Heart right ventricle (tissue), 16 donors: Measurements from ENCODE around the gene DOCK10. TPM values are rescaled to one million over a fixed set of nuclear protein-coding genes. Genes with fewer than 3 reads are reported as not detected.

Experiments
- ATAC-seq, 8 donors: fragments of 200-7000 bp; cut with Tn5 transposase; one replicate each; pipeline ENCODE4 v1.9.1; 2020; ENCODE audit warnings: mild to moderate bottlenecking in 8 of 8, moderate library complexity in 8 of 8, moderate number of reproducible peaks in 1 of 8
- DNase-seq, 2 donors: peaks; one replicate each; pipeline ENCODE4 v3.0.0-alpha.2; 2020
- H3K27ac ChIP-seq, 10 donors: fragments of 200-600 bp; sonication (generic) in 2 of 10; one replicate each; pipeline versions ENCODE4 v1.5.0 to v1.8.0; 2020 to 2022; ENCODE audit warnings: mild to moderate bottlenecking in 3 of 10
- H3K27me3 ChIP-seq, 7 donors: fragments of 200-600 bp; one replicate each; pipeline ENCODE4 v1.8.0; 2021 to 2022; ENCODE audit warnings: mild to moderate bottlenecking in 2 of 7
- H3K36me3 ChIP-seq, 9 donors: fragments of 200-600 bp; sonication (generic) in 1 of 9; one replicate each; pipeline versions ENCODE4 v1.5.0 to v1.8.0; 2020 to 2022; ENCODE audit warnings: mild to moderate bottlenecking in 2 of 9
- H3K4me1 ChIP-seq, 9 donors: fragments of 200-600 bp; sonication (generic) in 1 of 9; one replicate each; pipeline versions ENCODE4 v1.5.0 to v1.8.0; 2020 to 2022; ENCODE audit warnings: mild to moderate bottlenecking in 4 of 9
- H3K4me3 ChIP-seq, 10 donors: fragments of 200-600 bp; sonication (generic) in 2 of 10; one replicate each; pipeline versions ENCODE4 v1.5.0 to v1.8.0; 2020 to 2022; ENCODE audit warnings: mild to moderate bottlenecking in 7 of 10, moderate library complexity in 2 of 10
- H3K9me3 ChIP-seq, 11 donors: fragments of 200-600 bp in 10 of 11; sonication (generic) in 2 of 11; one replicate each; pipeline versions ENCODE4 v1.5.0 to v1.8.0; 2013 to 2022; ENCODE audit warnings: mild to moderate bottlenecking in 2 of 11, control low read depth in 1 of 11, moderate library complexity in 1 of 11
- WGBS, 2 donors: extraction: QIAGEN DNeasy Blood & Tissue Kit; methylation state at CpG; one replicate each; pipeline ENCODE4 v1.1.7; 2013; ENCODE audit warnings: inconsistent platforms in 1 of 2; 5-methylcytosine and 5-hydroxymethylcytosine counted together
- intact Hi-C, 10 donors: fragments of 100-400 bp; cut with DNase I; formaldehyde crosslinking; loops; one replicate each; pipeline versions ENCODE4 v1.11.1 to v1.14.2; 2022
- polyA plus RNA-seq, 2 donors: library from polyadenylated mRNA; stranded (reverse); fragments of 200-250 nt; gene quantifications; one replicate each; pipeline ENCODE4 v1.2.3, GENCODE V29; 2013
- total RNA-seq, 10 donors: library from RNA; stranded (reverse); fragmentation: NEBNext Ultra II Directional in 3 of 10; extraction: Animal tissue kit (Norgen Biotek cat#: 25700) in 3 of 10; gene quantifications; one replicate each; pipeline versions ENCODE4 v1.2.1 to v1.2.4, GENCODE V29; 2021 to 2023
- TF ChIP-seq, protein P1 (sequence below), 9 donors: fragments of 200-600 bp; sonication (generic) in 2 of 9; IDR thresholded peaks; one replicate each; pipeline versions ENCODE4 v1.5.0 to v1.8.0; 2021 to 2022; ENCODE audit warnings: antibody characterized with exemption in 9 of 9, mild to moderate bottlenecking in 5 of 9, moderate library complexity in 1 of 9
- donor health status: Arrhythmogenic right ventricular cardiomyopathy.
- donor health status: ischemic (EF 13 %, LVEDD 7.1; RV severe dilation, severe dysfunction).
- donor health status: healthy with polysubstance abuse.
- donor health status: DM: no; HTN: yes; CAD: no.
- donor health status: DM: no; HTN: no; CAD: no.
- donor health status: ischemic (EF 25% LVEDD 6.9; RV normal size, moderate dysfunction).
- donor health status: ischemic (EF 25% LVEDD 5.7; RV mildly dilated, moderate dysfunction).
- donor health status: healthy.
- donor health status: DM: yes; HTN: yes; CAD: no.
- donor health status: Ischemic cardiomyopathy.
- donor health status: ischemic (EF 35%, LVEDD 5.7; RV mildly dilated, moderate dysfunction).
- donor health status: nonischemic (EF 11% LVEDD 7.7; RV severe dilation, severe dysfunction).
- donor health status: DM: yes; HTN: yes; CAD: no.
- donor health status: PGD.
- donor health status: ischemic (EF 29% LVEDD 5.4; RV normal size, mild dysfunction).
- donor health status: nonischemic (EF 23%, LVEDD 6.1; RV moderate dilation, normal function).

The DOCK10 gene
- total and polyA plus RNA-seq, 12 donors: 0.77 to 18.9 (median 1.4) TPM

DNA sequence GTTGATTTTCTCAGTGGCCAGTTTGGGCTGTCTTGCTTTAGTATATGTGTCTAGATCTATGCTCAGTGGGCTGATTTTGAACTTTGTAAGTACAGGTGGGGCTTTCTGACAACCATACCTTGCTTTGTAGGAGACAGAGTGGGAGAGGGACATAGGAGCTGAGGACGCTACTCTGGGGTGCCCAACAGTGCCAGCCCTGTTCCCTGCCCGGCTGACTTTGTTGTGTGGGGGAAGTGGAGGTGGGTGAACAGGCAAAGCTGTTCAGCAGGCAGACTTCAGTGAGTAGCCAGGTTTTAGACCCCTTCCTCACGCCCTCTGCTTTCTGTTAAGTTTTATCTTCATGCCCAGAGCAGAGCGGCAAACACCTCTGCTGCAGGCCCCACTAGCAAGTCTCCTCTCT lies 44.2 kb upstream of the DOCK10 start:
- no peak for ATAC-seq
- TF ChIP-seq, protein P1, sequence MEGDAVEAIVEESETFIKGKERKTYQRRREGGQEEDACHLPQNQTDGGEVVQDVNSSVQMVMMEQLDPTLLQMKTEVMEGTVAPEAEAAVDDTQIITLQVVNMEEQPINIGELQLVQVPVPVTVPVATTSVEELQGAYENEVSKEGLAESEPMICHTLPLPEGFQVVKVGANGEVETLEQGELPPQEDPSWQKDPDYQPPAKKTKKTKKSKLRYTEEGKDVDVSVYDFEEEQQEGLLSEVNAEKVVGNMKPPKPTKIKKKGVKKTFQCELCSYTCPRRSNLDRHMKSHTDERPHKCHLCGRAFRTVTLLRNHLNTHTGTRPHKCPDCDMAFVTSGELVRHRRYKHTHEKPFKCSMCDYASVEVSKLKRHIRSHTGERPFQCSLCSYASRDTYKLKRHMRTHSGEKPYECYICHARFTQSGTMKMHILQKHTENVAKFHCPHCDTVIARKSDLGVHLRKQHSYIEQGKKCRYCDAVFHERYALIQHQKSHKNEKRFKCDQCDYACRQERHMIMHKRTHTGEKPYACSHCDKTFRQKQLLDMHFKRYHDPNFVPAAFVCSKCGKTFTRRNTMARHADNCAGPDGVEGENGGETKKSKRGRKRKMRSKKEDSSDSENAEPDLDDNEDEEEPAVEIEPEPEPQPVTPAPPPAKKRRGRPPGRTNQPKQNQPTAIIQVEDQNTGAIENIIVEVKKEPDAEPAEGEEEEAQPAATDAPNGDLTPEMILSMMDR (IDR thresholded peaks at IDR 0.05): no peak
- Histone ChIP-seq H3K4me3 (no peak overlapping the region), H3K27ac (no peak overlapping the region), H3K36me3 (no peaks in the 10 kb centered on the region), H3K4me1 (no peaks in the 10 kb centered on the region), H3K27me3 (peaks cover 0 to 6% (median 0%) of the 10 kb centered on the region in 7 donors), H3K9me3 (no peaks in the 10 kb centered on the region)
- no peak for DNase-seq
- WGBS, 2 donors: 79 to 81% methylated on average over 4 of the region's 4 CpGs
- intact Hi-C loops: no loop called here

GRCh38 chr2:225083276-225083675 lies 41.0 kb upstream of the DOCK10 start:
- intact Hi-C loops: no loop called here
- ATAC-seq (no peak), DNase-seq (no peak)
- Histone ChIP-seq H3K9me3 (no peaks in the 10 kb centered on the region), H3K4me1 (no peaks in the 10 kb centered on the region), H3K27me3 (peaks cover 0 to 7% (median 0%) of the 10 kb centered on the region in 7 donors), H3K36me3 (no peaks in the 10 kb centered on the region), H3K4me3 (no peak overlapping the region), H3K27ac (no peak overlapping the region)
- 85 to 87% methylated on average over 3 of the region's 3 CpGs for WGBS, 2 donors
- TF ChIP-seq, protein P1 (IDR thresholded peaks at IDR 0.05): no peak

- H3K4me3 ChIP-seq: no peak overlapping the region
- no peak for ATAC-seq
- H3K9me3 ChIP-seq: no peaks in the 10 kb centered on the region
- no peaks in the 10 kb centered on the region for H3K36me3 ChIP-seq
- no peaks in the 10 kb centered on the region for H3K4me1 ChIP-seq
- peaks cover 0 to 7% (median 0%) of the 10 kb centered on the region in 7 donors for H3K27me3 ChIP-seq
- H3K27ac ChIP-seq: no peak overlapping the region
- TF ChIP-seq, protein P1 (IDR thresholded peaks at IDR 0.05): no peak
- no peak for DNase-seq
- intact Hi-C loops: no loop called here
These were observed 33.9 kb upstream of the DOCK10 start for GRCh38 chr2:225076125-225076524.

DNA sequence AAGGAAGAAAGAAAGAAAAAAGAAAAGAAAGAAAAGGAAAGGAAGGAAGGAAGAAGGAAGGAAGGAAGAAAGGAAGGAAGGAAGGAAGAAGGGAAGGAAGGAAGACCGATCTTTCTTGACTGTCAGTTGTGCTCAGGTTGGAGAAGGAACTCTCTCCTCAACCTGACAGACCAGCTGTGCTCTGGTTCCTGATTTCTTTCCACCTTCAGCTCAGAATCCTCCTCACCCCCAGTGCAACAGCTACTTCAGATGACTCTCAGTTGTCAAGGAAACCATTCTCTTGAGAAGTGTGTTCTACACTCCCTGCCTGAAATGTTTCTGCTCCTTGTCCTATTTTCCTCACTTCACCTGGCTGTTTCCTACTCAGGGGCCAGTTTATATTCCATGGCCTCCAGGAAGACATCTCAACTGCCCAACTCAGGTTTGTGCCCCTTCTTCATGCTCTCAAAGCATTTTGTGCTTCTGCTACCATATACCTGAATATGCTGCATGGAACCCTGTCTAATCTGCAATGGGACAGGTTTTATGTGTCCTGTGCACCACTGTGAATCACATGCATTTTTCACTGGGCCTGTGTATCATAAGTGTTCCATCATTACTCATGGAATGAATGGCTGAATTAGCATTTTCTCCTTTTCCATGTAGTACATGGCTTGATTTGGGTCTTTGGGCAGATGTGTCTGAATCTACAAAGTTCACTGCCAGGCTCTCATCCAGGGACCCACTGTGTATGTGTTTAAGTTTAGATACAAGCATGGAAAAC lies 32.8 kb upstream of the DOCK10 start:
- no peaks in the 10 kb centered on the region for H3K9me3 ChIP-seq
- no peak overlapping the region for H3K4me3 ChIP-seq
- H3K36me3 ChIP-seq: no peaks in the 10 kb centered on the region
- peaks cover 0 to 14% (median 0%) of the 10 kb centered on the region in 7 donors for H3K27me3 ChIP-seq
- no peak overlapping the region for H3K27ac ChIP-seq
- no peak for DNase-seq
- intact Hi-C loops: no loop called here
- ATAC-seq: no peak
- no peaks in the 10 kb centered on the region for H3K4me1 ChIP-seq
- TF ChIP-seq, protein P1 (IDR thresholded peaks at IDR 0.05): no peak
- WGBS, 2 donors: 79 to 90% methylated on average over 1 of the region's 1 CpG
